SKM-1 (cell line): ENCODE measurements around the gene OCA2.

Experiments
- DNase-seq: peaks from one replicate; lab custom pipeline; 2025; ENCODE audit not compliant: unreplicated experiment; lab: John Stamatoyannopoulos, UW

The OCA2 gene

DNA sequence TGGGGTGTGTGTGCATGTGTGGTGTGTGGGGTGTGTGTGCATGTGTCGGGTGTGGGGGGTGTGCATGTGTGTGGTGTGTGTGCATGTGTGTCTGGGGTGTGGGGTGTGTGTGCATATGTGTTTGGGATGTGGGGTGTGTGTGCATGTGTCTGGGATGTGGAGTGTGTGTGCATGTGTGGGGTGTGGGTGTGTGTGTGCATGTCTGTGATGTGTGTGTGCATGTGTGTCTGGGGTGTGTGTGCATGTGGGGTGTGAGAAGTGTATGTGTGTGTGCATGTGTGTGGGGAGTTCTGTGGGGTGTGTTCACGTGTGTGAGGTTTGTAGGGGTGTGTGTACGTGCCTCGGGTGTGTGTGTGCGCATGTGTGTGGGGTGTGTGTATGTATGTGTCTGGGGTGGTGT, 6.7 kb upstream of the OCA2 start:
- DNase-seq = no peak

DNA sequence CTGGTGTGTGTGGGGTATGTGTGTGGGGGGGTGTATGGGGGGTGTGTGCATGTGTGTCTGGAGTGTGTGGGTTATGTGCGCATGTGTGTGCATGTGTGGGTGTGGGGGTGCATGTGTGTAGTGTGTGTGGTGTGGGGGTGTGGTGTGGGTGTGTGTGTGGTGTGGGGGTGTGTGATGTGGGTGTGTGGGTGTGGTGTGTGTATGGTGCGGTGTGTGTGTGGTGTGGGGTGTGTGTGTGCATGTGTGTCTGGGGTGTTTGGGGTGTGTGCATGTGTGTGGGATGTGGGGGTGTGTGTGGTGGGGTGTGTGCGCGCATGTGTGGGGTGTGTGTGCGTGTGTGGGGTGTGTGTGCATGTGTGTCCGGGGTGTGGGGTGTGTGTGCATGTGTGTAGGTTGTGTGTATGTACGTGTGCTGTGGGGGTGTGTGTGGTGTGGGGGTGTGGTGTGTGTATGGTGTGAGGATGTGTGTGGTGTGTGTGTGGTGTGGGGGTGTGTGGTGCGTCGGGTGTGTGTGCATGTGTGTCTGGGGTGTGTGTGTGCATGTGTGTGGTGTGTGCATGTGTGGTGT, 6.2 kb upstream of the OCA2 start:
- DNase-seq = no peak

DNA sequence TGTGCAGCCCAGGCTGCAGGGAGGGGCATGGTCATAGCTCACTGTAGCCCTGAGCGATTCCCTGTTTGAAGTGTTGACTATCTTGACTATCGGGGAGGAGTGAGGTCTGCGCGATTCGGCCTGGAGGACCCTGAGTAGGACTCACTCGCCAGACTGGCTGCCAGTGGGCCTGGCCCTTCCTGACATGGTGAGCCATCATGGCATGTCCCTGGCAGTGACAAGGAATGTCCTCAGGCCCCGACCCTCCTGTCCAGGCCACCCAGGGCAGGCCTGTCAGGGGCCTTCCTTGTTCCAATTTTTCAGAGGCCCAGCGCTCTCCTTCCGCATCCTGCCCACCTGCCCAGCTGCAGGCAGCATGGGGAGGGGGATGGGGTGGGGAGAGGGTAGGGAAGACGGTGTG, 5.2 kb upstream of the OCA2 start:
- no peak for DNase-seq

DNA sequence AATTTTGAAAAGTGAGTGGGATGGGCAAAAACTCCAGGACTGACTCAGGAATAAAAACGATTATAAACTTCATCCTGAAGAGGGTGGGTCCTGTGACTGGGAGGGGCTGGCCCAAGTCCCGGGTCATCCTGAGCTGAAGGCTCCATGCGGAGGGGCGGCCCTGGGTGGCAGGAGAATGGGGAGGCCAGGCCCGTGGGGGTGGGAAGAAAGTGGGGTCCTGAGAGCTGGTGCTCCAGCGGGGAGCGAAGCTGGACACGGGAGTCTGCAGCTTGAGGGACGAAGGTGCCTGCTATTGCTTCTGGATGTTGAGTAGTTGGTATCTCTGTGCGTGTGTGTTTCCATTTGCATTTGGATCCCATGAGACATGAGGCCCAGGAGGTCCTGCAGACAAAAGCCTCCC, 4.7 kb upstream of the OCA2 start:
- no peak for DNase-seq

DNA sequence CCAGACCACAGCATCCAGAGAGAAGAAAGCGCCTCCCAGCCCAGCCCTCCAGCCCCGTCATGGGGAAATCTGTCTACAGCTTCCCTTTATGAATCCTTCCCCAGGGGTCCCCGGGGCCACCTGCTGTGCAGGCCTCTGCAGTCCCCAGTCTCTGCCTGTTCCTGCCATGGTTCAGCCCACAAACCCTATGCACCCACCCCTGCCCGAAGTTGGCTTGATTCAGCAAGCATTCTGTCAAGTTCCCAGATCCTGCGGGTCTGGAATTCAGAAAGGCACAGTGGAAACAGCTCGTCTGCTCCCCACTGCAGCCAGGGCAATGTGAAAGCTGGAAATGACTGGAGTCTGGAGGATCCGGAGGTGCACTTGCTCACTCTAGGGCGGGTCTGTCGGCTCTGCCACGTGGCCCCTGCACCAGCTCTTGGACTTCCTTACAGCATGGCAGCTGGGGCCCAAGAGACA, 2.9 kb upstream of the OCA2 start:
- DNase-seq = no peak

DNA sequence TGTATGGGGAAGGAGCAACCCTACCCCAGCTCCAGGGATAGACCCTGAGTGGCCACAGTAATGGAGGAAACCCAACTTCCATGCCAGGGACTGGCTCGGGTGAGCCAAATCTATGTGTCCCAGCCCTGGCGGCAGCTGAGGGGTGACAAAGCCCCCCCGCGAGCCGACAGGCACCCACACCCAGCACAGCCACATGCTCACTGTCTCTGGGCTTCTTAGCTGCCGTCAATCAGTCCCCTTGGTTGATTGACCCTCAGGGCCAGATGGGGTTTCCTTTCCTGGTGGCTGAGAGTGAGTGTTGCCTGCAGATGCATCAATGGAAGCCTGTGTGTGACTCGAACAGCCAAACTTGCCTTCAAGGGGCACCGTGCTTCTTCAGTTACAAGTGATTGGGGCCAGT, 2.1 kb upstream of the OCA2 start:
- DNase-seq = no peak

DNA sequence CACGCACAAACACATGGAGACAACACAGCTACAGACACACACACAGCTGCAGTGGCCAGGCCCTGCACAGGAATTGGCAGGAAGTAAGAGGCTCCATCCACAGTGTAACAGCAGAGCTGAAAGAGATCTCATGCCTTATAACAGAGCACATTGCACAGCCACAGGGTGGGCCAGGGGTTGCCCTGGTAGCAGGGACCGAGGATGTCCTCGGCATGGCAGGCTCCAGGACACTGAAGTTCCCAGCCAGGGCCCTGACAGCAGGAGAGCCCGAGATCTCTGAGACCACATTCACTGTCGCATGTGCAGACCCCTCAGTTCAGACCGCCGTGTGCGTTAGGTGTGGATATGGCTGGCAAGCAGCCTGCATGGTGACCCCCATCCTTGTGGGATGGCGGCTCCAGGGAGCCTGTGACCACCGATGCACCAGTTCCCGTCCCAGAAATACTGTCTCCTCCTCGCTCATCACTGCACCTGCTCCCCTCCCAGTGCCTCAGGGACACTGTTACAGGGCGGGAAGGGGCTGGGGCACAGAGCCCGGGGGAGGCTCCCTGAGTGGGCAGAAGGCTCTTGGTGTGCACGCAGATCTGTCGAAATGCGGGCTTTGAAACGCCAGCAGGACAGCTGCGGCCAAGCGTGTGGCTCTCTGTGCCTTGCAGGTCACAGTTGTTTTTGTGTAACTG, 1.5 kb upstream of the OCA2 start:
- no peak for DNase-seq

DNA sequence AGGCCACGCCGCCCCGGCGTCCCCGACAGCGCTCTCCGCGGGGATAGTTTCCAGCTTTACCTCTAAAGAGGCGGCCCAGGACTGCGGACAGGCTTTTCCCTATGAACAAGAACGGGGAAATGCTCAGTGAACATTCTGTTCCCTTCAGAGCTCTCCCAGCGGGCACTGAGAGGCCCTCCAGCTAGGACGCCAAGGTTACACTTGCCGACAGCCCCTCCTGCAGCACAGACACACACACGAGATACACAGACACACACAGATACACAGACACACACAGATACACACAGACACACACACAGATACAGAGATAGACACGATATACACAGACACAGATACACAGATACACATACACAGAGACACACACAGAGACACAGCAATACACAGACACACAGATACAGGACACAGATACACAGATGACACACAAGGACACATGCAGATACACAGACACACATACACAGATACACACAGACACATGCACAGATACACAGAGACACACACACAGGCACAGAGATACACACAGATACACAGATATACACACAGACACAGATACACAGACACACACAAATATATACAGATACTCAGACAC, 533 bp upstream of the OCA2 start:
- no peak for DNase-seq

DNA sequence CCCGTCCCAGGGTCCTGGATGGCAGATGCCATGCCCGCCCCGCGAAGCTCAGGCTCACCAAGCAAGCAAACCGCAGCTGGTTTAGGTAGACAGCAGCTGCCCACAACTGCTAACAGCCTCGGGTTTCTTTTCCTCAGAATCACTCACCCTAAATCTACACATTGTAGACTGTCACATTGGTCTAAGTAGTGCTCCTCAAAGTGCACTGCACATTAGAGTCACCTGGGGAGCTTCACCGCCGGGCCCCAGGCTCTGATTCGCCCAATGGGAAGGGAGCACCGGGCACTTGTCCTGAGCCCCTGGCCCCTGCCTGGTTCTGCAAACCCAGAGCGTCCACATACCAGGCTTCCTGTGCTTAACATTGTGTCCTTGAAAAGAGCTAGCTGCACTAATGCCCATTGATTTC, 752 bp downstream of the OCA2 start:
- DNase-seq = no peak

DNA sequence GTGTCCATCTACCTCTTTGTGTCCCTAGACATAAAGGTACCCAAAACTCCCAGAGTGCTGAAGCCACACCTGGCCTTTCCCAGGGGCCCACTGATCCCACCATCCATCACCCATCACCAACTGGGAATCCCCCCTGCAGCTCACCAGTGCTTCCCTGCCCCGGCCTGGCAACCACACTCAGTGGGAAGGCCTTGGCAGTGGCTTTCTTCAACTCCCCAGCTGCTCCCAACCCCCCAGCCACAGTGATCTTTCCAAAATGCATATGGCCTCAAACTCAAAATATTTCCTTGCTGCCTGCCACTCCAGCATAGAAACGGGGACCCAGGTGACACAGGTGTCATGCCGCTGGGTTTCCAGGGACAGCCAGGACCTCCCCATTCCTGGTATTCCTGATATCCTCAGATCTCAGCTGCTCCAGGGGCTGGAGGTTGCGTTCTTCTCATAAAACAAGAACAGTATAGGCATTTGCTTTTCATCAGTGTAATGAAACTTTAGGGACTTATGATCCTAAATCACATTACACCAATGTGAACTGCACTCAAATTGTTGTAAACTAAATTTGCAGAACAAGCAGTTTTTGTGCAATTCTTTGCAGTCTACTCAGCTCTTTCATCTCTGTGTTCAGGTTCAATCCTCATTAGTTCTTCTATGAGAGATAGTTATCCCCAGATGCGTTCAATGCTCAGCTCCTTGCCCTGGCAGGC, 1.3 kb downstream of the OCA2 start:
- DNase-seq = no peak

DNA sequence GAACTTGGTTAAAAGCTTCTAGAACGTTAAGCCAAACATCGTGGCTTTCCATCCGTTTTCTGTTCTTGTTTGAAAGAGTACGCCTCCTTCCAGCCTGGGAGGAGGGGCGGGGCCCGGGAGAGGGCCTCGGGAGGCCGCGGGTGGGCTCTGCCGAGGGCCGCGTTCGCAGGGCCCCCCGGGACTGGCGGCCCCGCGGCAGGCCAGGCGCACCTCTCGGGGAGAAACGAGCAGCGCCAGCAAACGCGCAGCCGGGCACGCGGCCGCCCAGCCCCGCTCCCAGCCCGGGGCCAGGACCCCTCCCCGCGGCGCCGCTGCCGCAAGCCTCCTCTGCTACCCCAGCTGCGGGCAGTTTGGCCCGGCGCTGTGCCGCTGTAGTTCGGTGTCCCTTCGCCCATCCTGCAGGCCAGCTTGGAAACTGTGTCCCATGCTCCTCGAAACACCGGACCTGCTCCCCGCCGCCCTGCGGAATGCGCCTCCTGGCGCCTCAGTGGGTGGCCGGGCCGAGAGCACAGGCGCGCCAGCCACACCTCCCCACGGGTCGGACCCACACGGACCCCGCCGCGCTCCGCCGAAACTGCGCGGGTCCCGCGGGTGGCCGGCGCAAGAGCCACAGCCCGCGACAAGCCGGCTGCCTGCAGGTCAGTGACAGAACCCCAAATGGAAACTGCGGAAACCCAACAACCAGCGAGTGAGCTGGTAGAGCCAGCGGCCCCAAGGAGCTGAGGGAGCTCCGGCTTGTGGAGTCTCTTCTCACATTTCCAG, 2.3 kb downstream of the OCA2 start:
- DNase-seq = no peak

DNA sequence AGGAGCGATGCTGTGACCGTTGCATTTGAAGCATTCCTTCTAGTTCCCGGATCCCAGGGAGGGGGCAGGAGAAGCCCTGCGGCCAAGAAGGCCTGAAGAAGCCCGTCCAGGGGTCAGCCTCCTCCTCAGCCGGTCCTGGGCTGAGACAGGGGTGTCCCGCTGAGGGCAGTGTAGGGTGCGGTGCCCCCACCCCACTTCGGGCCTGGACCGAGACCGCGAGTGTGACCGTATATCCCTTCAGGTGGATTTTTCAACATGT, 2.8 kb downstream of the OCA2 start:
- DNase-seq = no peak

DNA sequence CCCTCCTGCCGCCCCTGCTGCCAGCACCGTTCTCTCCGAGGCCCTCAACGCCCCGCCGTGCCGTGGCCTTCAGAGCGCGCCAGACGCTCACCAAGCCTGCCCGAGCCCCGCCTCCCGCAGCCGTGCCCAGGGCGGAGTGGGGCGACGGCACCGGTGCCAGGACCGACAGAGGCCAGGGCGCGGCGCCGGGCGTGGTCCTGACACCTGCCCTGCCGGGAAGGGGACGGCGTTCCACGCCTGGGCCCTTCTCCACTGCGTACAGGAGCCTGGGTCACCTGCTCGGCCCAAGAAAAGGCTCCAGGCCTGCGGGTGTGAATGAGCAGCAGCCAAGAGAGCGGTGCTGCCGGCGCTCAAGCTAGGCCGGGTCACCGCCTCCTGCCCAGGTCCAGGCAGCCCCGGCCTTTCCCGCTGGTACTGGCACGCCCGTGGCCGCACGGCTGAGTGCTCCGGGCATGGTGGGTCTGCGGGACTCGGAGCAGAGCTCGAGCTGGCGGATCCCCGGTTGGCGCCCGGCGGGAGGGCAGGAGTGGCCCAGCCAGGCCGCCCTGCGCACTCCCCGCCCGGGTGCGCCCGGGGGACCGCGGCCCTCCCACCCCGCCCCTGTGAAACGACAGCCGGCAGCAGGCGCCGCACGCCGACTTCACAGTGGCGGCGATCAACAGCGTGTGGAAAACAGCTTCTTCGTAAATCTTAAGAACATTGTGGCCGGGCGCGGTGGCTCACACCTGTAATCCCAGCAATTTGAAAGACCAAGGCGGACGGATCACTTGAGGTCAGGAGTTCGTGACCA, 4.2 kb downstream of the OCA2 start:
- DNase-seq = no peak

DNA sequence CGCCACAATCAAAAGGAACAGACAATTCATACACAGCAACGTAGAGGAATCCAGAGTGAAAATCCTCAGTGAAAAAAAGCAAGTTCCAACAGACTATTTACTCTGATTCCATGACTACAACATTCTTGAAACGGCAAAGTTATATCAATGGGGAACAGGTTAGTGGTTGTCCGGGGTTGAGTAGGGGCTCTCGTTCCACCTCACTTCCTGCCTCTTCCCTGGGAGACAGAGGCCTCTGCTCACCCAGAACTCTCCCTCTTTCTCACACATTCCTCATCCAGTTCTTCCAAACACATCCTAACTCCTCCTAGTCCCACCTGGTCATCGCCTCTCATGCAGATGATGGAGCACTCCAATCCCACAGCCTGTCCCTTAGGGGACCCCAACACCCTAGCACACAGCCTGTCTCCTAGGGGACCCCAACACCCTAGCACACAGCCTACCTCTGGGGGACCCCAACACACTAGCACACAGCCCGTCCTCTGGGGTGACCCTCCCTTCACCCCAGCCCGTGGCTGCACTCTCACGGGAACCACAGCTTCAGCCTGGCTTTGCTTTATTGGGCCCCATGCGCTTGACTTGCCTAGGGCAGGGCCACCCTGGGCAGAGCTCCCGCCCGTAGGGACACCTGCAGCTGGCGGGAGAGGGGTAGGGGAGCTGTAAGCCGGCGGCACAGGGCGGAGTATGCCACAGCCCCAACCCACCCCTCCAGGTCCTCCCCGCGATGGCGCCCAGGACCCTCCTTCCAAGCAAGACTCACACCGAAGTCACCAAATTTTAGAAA, 5.2 kb downstream of the OCA2 start:
- no peak for DNase-seq

DNA sequence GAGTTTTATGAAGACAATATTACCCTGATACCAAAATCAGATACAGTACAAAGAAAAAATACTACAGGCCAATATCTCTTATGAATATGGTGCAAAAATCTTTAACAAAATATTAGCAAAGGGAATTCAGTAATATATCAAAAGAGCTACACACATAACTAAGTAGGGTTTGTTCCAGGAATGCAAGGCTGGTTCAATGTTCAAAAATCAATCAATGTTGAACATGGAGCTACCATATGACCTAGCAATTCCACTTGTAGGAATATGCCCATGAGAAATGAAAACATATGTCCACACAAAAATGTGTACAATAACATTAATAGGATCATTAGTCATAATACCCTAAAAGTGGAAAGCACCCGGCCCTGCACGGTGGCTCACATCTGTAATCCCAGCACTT, 7.8 kb downstream of the OCA2 start:
- no peak for DNase-seq

DNA sequence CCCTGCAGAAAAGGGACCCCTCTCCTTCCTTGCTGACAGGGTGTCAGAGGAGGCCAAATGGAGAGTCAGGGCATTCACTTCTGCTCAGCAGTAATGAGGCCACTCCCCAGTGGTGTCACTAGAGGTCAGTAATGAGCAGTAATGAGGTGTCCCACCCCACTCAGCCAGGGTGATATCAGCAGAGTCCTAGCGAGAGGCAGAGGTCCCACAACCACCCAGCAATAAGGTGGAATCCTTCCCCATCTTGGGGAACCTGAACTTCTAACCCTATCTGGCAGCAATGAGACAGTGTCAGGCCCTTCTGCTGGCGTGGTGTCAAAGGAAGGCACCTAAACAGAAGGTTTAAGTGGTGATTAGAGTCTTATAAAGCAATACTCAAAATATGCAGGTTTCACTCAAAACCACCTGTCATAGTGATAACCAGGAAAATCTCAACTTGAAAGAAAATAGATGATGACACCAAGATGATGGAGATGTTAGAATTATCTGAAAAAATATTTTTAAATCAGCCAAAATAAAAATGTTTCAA, 12.9 kb downstream of the OCA2 start:
- DNase-seq = peak; percentile 51

DNA sequence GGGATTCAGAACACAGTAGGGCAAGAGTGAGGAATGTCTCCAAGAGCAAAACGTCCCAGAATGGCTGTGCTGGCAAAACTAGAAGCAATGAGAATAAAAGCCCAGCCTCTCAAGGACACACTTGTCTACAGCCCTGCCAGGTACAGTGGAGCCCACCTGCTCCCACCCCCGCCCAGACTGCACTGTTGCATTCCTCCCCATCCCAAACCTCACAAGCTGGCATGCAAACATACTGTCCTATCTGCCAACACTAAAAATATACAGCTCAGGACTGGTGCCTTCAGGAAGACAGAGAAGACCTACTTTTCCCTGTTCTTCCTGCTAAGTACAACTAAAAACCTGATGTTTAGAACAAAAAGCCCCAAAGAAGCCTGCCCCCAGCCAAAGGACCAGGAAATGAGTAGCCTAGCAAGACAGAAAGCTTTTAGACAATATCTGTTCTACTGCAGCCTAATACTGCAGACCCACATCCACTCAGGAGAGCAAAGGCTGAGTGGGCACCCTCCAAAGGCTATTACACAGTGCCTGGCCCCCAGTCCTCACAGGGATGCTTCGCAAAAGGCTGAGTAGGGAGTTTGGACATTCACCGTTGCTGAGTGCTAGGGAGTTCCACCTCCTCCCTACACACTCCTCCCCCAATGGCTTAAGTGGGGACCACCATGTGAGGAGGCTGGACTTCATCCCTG, 13.5 kb downstream of the OCA2 start:
- no peak for DNase-seq

DNA sequence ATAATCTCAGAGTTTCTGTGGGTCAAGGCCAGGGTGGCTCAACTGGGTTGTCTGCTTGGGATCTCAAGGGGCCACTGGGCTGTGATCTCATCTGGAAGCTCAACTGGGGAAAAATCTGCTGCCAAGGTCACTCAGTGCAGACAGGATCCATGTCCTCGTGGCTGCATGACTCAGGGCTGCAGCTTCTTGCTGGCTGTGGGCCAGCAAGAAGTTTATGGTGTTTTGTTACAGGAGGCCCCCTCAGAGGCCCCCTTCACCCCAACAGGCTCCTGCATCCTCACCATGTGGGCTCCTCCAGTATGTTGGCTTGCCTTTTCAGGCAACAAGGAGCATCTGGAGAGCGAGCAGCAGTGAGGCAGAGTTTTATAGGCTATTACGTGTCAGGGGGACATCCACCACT, 14.6 kb downstream of the OCA2 start:
- no peak for DNase-seq

DNA sequence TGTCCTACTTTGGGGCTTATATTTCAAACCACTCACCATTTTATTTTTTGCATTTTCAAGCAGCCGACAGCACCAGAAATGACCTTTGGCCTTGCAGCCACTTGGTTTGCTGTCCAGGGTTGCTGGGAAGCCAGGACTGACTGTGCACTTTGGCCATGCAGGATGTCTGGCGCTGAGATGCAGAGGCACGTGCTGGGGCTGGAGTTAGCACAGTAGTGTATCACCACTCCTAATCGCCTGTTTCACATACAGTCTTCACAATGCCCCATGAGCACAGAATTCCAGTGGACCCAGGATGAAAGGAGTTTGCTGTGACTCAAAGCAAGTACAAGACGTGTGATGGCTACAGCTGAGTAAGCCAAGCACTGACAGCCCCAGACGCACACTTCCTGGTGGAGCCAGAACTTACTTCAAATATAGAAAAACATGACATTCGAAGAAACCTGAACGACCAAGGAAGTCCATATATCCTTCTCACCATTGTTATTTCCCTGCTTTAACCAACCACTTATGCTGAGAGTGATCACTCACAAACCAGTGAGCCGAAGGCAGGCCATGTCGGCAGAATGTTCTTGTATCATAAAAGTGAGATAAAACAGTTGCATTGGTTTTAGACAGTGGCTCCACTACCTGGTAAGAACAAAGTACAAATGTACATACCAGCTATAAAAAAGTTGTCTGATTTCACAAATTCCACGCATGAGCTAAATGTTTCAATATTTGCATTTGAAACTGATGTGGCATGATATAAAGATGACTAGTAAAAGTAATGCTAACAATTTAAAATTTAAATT, 16.0 kb downstream of the OCA2 start:
- DNase-seq = no peak
